Small intestine (tissue), 7 donors: ENCODE measurements around the gene CACNB2. TPM values are rescaled to one million over a fixed set of nuclear protein-coding genes. Genes with fewer than 3 reads are reported as not detected.

ENCODE experiments used
- DNase-seq, 2 donors: peaks; one replicate each; pipeline versions ENCODE4 v3.0.0 to v3.0.0-alpha.2; 2013
- FAIRE-seq: peaks from 2 replicates; lab custom pipeline; 2012; peaks lifted over from hg19 to GRCh38; lab: Jason Lieb, UNC
- H3K27ac ChIP-seq, 3 donors: one replicate each; pipeline ENCODE4 v1.5.1; 2013; ENCODE audit warnings: low read length in 2 of 3, mild to moderate bottlenecking in 2 of 3, control low read depth in 1 of 3, inconsistent platforms in 1 of 3, low read depth in 1 of 3, moderate library complexity in 1 of 3
- H3K27me3 ChIP-seq, 3 donors: one replicate each; pipeline ENCODE4 v1.6.1; 2013; ENCODE audit warnings: low read length in 3 of 3, inconsistent platforms in 1 of 3; ENCODE audit not compliant: control insufficient read depth in 3 of 3, insufficient read depth in 3 of 3
- H3K36me3 ChIP-seq, 3 donors: one replicate each; pipeline ENCODE4 v1.6.1; 2013; ENCODE audit warnings: low read length in 3 of 3, inconsistent platforms in 1 of 3, low read depth in 1 of 3, mild to moderate bottlenecking in 1 of 3, moderate library complexity in 1 of 3; ENCODE audit not compliant: control insufficient read depth in 3 of 3, insufficient read depth in 2 of 3
- H3K4me1 ChIP-seq, 3 donors: one replicate each; pipeline ENCODE4 v1.6.1; 2013; ENCODE audit warnings: low read length in 2 of 3, inconsistent platforms in 1 of 3, low read depth in 1 of 3, mild to moderate bottlenecking in 1 of 3, moderate library complexity in 1 of 3; ENCODE audit not compliant: control insufficient read depth in 3 of 3, insufficient read depth in 2 of 3
- H3K4me3 ChIP-seq, 3 donors: one replicate each; pipeline ENCODE4 v1.5.1; 2013; ENCODE audit warnings: low read length in 3 of 3, control low read depth in 1 of 3, inconsistent platforms in 1 of 3, low read depth in 1 of 3, mild to moderate bottlenecking in 1 of 3, moderate library complexity in 1 of 3
- H3K9me3 ChIP-seq, 2 donors: one replicate each; pipeline ENCODE4 v1.6.1; 2013; ENCODE audit warnings: low read depth in 1 of 2, low read length in 1 of 2; ENCODE audit not compliant: control insufficient read depth in 2 of 2, insufficient read depth in 1 of 2
- WGBS, 3 donors: extraction: QIAGEN DNeasy Blood & Tissue Kit; methylation state at CpG; one replicate each; pipeline ENCODE4 v1.1.7; 2013; 5-methylcytosine and 5-hydroxymethylcytosine counted together
- polyA plus RNA-seq, 4 donors: library from polyadenylated mRNA; stranded (reverse) in 3 of 4; unstranded in 1 of 4; fragments of 200-250 nt in 3 of 4; fragments of 120-200 nt in 1 of 4; gene quantifications; one replicate each; pipeline versions ENCODE4 v1.2.1 to v1.2.3, GENCODE V29; 2013
- donor health status: healthy with polysubstance abuse.
- donor health status: control.
- donor health status: control.
- donor health status: Bipolar disorder and iron deficiency.
- donor health status: healthy.

The CACNB2 gene
- polyA plus RNA-seq, 4 donors = 0.27 to 18.4 (median 2.3) TPM

DNA sequence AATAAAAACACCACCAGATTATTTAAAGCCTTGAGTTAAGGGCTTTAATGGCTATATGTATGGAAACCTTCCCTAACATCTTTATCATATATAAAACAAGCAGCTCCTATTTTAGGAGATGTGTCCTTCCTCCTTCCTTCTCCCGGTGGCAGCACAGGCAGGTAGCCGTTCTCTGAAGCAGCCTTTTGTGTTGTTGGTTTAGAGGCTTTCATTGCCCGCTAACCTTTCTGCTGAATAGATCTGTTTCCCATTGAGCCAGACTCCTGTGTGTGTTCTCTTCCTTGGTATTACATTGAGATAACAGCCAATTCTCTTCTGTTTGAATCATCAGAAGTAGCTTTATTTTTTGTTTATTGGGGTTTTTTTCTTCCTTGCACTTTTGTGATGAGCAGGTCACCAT, 131.3 kb downstream of the CACNB2 start:
- FAIRE-seq = no peak
- Histone ChIP-seq H3K9me3 (no peaks in the 10 kb centered on the region), H3K4me3 (no peak overlapping the region), H3K27me3 (no peaks in the 10 kb centered on the region), H3K4me1 (no peaks in the 10 kb centered on the region), H3K36me3 (no peaks in the 10 kb centered on the region), H3K27ac (no peak overlapping the region)
- 78 to 89% (median 84%) methylated on average over 3 of the region's 3 CpGs for WGBS, 3 donors
- DNase-seq = no peak

GRCh38 chr10:18273039-18273438, 132.8 kb downstream of the CACNB2 start:
- Histone ChIP-seq H3K27ac (no peak overlapping the region), H3K4me3 (no peak overlapping the region), H3K36me3 (no peaks in the 10 kb centered on the region), H3K27me3 (no peaks in the 10 kb centered on the region), H3K4me1 (no peaks in the 10 kb centered on the region), H3K9me3 (no peaks in the 10 kb centered on the region)
- 80 to 94% (median 90%) methylated on average over 3 of the region's 3 CpGs for WGBS, 3 donors
- no peak for DNase-seq
- FAIRE-seq = no peak

- H3K4me1 ChIP-seq = no peaks in the 10 kb centered on the region
- no peak for FAIRE-seq
- 86 to 96% (median 91%) methylated on average over 3 of the region's 3 CpGs for WGBS, 3 donors
Measured at GRCh38 chr10:18278181-18278580, 138.0 kb downstream of the CACNB2 start.

GRCh38 chr10:18279173-18279572, 138.9 kb downstream of the CACNB2 start:
- H3K4me3 ChIP-seq = no peak overlapping the region
- H3K27ac ChIP-seq = no peak overlapping the region
- no peaks in the 10 kb centered on the region for H3K36me3 ChIP-seq
- FAIRE-seq = no peak
- 57 to 84% (median 80%) methylated on average over 4 of the region's 4 CpGs for WGBS, 3 donors
- no peaks in the 10 kb centered on the region for H3K4me1 ChIP-seq
- no peak for DNase-seq
- H3K27me3 ChIP-seq = no peaks in the 10 kb centered on the region
- H3K9me3 ChIP-seq = no peaks in the 10 kb centered on the region

More at GRCh38 chr10:18278181-18278580, 138.0 kb downstream of the CACNB2 start:
- H3K27ac ChIP-seq = no peak overlapping the region
- no peak overlapping the region for H3K4me3 ChIP-seq
- no peaks in the 10 kb centered on the region for H3K36me3 ChIP-seq
- DNase-seq = no peak
- H3K9me3 ChIP-seq = no peaks in the 10 kb centered on the region
- H3K27me3 ChIP-seq = no peaks in the 10 kb centered on the region

DNA sequence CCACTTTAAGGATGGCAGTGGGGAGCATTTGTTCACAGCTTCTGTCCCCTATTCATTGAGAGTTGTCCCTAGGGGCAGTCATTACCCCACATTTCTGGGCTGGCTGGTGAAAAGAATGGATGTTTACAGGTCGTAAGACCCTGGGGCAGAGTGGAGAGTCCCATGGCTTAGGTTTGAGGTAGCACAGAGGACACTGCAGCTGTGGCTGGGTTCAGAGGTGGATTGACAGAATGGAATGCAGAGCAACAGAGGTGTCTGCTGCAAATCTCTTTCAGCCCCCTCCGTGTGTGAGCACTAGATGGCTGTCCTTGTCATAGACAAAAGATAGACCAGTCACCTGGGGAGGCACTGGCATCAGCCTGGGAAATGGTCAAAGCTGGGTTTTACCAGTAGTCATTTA, 141.9 kb downstream of the CACNB2 start:
- Histone ChIP-seq H3K36me3 (no peaks in the 10 kb centered on the region), H3K4me3 (no peak overlapping the region), H3K27ac (no peak overlapping the region), H3K4me1 (no peaks in the 10 kb centered on the region), H3K9me3 (no peaks in the 10 kb centered on the region), H3K27me3 (no peaks in the 10 kb centered on the region)
- WGBS, 3 donors = 63 to 85% (median 78%) methylated on average over 2 of the region's 2 CpGs
- DNase-seq (no peak), FAIRE-seq (no peak)

DNA sequence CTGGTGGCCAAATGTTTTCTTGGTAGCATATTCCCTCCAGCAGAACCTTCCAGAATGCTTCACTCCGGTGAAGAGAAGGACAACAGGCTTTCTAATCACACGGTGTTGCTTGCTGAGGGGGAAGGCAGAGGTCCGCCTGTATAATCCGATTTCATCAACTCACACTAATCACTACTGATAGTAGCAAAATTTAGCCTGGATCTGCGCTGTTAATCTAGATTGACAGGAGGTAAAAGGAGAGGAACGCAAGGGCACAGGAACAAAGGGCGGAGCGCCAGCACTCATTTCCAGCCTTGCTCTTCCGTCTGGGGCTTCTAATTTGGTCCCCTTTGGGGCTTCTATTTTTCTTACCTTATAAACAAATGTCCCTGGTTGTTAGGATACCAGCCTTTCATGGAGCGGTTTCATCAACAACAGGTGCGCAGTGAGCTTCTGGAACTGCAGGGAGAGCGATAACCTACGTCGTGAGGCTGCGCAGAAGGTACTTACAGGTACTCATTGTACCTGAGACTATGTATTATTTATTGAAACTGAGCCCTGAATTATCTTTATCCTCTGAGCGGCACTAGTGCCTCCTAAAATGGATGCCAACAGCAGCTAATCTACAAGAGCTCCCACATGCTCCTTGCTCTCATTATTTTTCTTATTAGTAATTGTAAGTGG, 150.6 kb downstream of the CACNB2 start:
- Histone ChIP-seq H3K9me3 (no peaks in the 10 kb centered on the region), H3K4me3 (no peak overlapping the region), H3K27me3 (no peaks in the 10 kb centered on the region), H3K36me3 (no peaks in the 10 kb centered on the region), H3K4me1 (no peaks in the 10 kb centered on the region), H3K27ac (no peak overlapping the region)
- no peak for FAIRE-seq
- WGBS, 3 donors = 90 to 92% (median 91%) methylated on average over 16 of the region's 16 CpGs
- no peak for DNase-seq

- H3K4me3 ChIP-seq = no peak overlapping the region
- H3K4me1 ChIP-seq = no peaks in the 10 kb centered on the region
- no peak for DNase-seq
- H3K27ac ChIP-seq = no peak overlapping the region
- FAIRE-seq = no peak
- 83 to 88% (median 86%) methylated on average over 9 of the region's 9 CpGs for WGBS, 3 donors
- no peaks in the 10 kb centered on the region for H3K9me3 ChIP-seq
- H3K36me3 ChIP-seq = no peaks in the 10 kb centered on the region
- no peaks in the 10 kb centered on the region for H3K27me3 ChIP-seq
Measured at GRCh38 chr10:18293536-18294510, 153.6 kb downstream of the CACNB2 start.

DNA sequence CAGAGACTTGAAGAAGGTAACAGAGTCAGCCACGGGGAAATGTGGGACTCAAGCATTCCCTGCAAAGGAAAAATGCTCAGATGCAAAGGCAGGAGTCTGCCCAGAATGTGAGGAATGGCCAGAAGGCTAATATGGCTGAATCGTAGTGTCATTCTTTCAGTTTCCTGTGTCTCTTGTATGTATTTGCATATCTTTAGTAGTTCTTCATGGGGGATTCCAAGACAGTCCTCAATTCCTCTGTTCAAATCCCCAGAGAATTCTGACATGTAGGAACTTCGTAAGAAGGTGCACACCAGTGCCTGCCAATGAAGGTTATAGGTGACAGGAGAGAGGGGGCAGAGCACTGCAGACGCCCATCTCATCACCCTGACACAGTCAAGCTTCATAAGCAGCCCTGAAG, 154.4 kb downstream of the CACNB2 start:
- H3K27ac ChIP-seq = no peak overlapping the region
- no peaks in the 10 kb centered on the region for H3K36me3 ChIP-seq
- FAIRE-seq (no peak), DNase-seq (no peak)
- no peaks in the 10 kb centered on the region for H3K4me1 ChIP-seq
- H3K4me3 ChIP-seq = no peak overlapping the region
- WGBS, 3 donors = 77 to 81% (median 79%) methylated on average over 4 of the region's 4 CpGs
- H3K27me3 ChIP-seq = no peaks in the 10 kb centered on the region
- H3K9me3 ChIP-seq = no peaks in the 10 kb centered on the region
